GM12864 (cell line): ENCODE data around the gene CYP26C1.

Source experiments
- DNase-seq: peaks from one replicate; pipeline ENCODE4 v3.0.0-alpha.2; 2011; ENCODE audit warnings: low read depth
- H3K4me3 ChIP-seq: 2 replicates; pipeline ENCODE4 v1.5.1; 2011; ENCODE audit warnings: mild to moderate bottlenecking, low read depth, low read length, control low read depth
- CTCF ChIP-seq: IDR thresholded peaks from 2 replicates; pipeline ENCODE4 v1.5.1; 2011; ENCODE audit warnings: low read depth, mild to moderate bottlenecking, moderate library complexity, low read length, control low read depth, inconsistent platforms; ENCODE audit errors: missing control alignments

CYP26C1 gene

GRCh38 chr10:93070378-93071176, 10.0 kb downstream of the CYP26C1 start:
- TF ChIP-seq CTCF, result no peak
- DNase-seq, result no peak
- H3K4me3 ChIP-seq, result no peak overlapping the region

- no peak for TF ChIP-seq CTCF
- DNase-seq, result no peak
- H3K4me3 ChIP-seq, result no peak overlapping the region
These were observed 10.5 kb downstream of the CYP26C1 start for GRCh38 chr10:93071177-93071472.

GRCh38 chr10:93071674-93072224, 11.2 kb downstream of the CYP26C1 start:
- TF ChIP-seq CTCF, result no peak
- no peak for DNase-seq
- no peak overlapping the region for H3K4me3 ChIP-seq

GRCh38 chr10:93072225-93072712, 11.7 kb downstream of the CYP26C1 start:
- TF ChIP-seq CTCF, result no peak
- no peak overlapping the region for H3K4me3 ChIP-seq
- DNase-seq, result no peak

GRCh38 chr10:93072713-93073538, 12.3 kb downstream of the CYP26C1 start:
- no peak for TF ChIP-seq CTCF
- no peak for DNase-seq
- no peak overlapping the region for H3K4me3 ChIP-seq

GRCh38 chr10:93073539-93074146, 13.0 kb downstream of the CYP26C1 start, which contains the start of gene CYP26A1:
TSS of gene CYP26A1 (plus strand) at chr10:93073893. CDS start at chr10:93073935, 42 bp downstream.
- DNase-seq, result no peak
- TF ChIP-seq CTCF, result no peak
- no peak within 1 kb of the TSS for H3K4me3 ChIP-seq
